GM23338 (cell line): Measurements from ENCODE around the gene SPATS2.

ENCODE experiments used
- CREB1 ChIP-seq: fragments of 250-450 bp; sonication (Bioruptor Pico); IDR thresholded peaks from 2 replicates; pipeline ENCODE4 v1.5.0; 2020; ENCODE audit warnings: low read depth, mild to moderate bottlenecking, moderate library complexity
- EZH2 ChIP-seq: fragments of 200-600 bp; sonication (generic); IDR thresholded peaks from one replicate; pipeline ENCODE4 v1.8.0; 2017; ENCODE audit warnings: antibody characterized with exemption, mild to moderate bottlenecking, low read depth; ENCODE audit not compliant: unreplicated experiment
- EZH2phosphoT487 ChIP-seq: fragments of 200-600 bp; sonication (generic); IDR thresholded peaks from one replicate; pipeline ENCODE4 v1.8.1; 2018; ENCODE audit warnings: antibody characterized with exemption; ENCODE audit not compliant: unreplicated experiment
- JUNB ChIP-seq: IDR thresholded peaks from one replicate; pipeline ENCODE4 v1.6.1; 2016; ENCODE audit warnings: antibody characterized with exemption; ENCODE audit not compliant: unreplicated experiment
- POLR2AphosphoS5 ChIP-seq: IDR thresholded peaks from 2 replicates; pipeline ENCODE4 v1.6.1; 2016; ENCODE audit warnings: antibody characterized with exemption, low read depth
- STAT1 ChIP-seq: IDR thresholded peaks from one replicate; pipeline ENCODE4 v1.6.1; 2016; ENCODE audit warnings: antibody characterized with exemption; ENCODE audit not compliant: unreplicated experiment
- ZNF331 ChIP-seq: fragments of 250-450 bp; sonication (Bioruptor Pico); IDR thresholded peaks from 2 replicates; pipeline ENCODE4 v1.5.0; 2020; ENCODE audit warnings: low read depth, mild to moderate bottlenecking, moderate library complexity
- TF ChIP-seq, protein P1 (sequence below), 2 experiments: fragments of 200-600 bp in 1 of 2; sonication (generic) in 1 of 2; conservative IDR thresholded peaks; 2 replicates each; pipeline versions ENCODE4 v1.5.1 to v1.6.1; 2016 to 2017; ENCODE audit warnings: antibody characterized with exemption in 2 of 2, low read depth in 2 of 2, mild to moderate bottlenecking in 2 of 2, moderate library complexity in 1 of 2
- TF ChIP-seq, protein P2 (sequence below): IDR thresholded peaks from one replicate; pipeline ENCODE4 v1.6.1; 2018; ENCODE audit warnings: antibody characterized with exemption; ENCODE audit not compliant: unreplicated experiment
- TF ChIP-seq, protein P3 (sequence below): IDR thresholded peaks from 2 replicates; pipeline ENCODE4 v1.6.1; 2016; ENCODE audit warnings: antibody characterized with exemption

DNA sequence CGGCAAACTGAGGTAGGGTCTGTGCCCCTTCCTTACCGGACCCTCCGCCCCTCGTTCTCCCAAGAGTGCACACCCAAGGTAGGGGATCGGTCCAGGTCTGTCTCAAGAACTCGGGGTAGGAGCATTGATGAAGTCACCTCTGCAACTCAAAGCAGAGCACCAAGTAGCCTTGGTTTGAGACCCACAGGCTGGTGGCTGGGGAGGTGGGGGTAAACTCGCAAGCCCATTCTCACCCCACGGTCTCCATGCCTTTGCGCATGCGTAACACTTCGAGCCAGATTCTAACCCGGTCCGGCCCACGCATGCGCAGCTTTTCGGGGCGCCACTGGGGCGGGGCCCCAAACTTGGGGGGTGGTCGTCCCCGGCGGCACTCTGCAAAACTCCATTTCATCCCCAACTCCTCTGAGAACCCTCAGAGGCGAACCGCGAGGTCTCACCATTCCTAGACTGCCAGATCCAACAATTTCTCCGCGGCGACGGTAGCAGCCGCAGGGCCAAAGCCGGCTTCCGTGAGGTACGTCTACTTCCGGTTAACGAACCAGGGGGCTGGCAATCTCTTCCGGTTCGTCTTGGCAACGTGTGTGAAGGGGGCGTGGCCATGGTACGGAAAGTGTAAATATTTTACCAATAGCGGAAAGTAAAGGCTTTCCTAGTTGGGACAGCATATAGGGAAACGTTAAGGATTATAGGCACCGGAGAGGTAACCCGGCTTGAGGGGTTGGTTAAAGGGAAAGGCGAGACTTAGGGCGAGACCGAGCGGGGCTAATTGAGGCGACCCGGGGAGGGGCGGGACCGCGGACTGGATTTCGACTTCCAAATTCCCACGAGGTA, 200.6 kb downstream of the SPATS2 start, which contains the start of gene MCRS1:
- TF ChIP-seq, protein P1, sequence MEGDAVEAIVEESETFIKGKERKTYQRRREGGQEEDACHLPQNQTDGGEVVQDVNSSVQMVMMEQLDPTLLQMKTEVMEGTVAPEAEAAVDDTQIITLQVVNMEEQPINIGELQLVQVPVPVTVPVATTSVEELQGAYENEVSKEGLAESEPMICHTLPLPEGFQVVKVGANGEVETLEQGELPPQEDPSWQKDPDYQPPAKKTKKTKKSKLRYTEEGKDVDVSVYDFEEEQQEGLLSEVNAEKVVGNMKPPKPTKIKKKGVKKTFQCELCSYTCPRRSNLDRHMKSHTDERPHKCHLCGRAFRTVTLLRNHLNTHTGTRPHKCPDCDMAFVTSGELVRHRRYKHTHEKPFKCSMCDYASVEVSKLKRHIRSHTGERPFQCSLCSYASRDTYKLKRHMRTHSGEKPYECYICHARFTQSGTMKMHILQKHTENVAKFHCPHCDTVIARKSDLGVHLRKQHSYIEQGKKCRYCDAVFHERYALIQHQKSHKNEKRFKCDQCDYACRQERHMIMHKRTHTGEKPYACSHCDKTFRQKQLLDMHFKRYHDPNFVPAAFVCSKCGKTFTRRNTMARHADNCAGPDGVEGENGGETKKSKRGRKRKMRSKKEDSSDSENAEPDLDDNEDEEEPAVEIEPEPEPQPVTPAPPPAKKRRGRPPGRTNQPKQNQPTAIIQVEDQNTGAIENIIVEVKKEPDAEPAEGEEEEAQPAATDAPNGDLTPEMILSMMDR (conservative IDR thresholded peaks at IDR 0.05; ENCODE audit: low read depth in 2 of 2) = no peak
- TF ChIP-seq CREB1 (CRISPR knock-in tag) (peak; percentile 82), POLR2AphosphoS5 (peak; percentile 79; the same call in 1 of the 2 replicates), EZH2 (no peak), JUNB (no peak), EZH2phosphoT487 (no peak), STAT1 (no peak), ZNF331 (no peak)
- TF ChIP-seq, protein P2, sequence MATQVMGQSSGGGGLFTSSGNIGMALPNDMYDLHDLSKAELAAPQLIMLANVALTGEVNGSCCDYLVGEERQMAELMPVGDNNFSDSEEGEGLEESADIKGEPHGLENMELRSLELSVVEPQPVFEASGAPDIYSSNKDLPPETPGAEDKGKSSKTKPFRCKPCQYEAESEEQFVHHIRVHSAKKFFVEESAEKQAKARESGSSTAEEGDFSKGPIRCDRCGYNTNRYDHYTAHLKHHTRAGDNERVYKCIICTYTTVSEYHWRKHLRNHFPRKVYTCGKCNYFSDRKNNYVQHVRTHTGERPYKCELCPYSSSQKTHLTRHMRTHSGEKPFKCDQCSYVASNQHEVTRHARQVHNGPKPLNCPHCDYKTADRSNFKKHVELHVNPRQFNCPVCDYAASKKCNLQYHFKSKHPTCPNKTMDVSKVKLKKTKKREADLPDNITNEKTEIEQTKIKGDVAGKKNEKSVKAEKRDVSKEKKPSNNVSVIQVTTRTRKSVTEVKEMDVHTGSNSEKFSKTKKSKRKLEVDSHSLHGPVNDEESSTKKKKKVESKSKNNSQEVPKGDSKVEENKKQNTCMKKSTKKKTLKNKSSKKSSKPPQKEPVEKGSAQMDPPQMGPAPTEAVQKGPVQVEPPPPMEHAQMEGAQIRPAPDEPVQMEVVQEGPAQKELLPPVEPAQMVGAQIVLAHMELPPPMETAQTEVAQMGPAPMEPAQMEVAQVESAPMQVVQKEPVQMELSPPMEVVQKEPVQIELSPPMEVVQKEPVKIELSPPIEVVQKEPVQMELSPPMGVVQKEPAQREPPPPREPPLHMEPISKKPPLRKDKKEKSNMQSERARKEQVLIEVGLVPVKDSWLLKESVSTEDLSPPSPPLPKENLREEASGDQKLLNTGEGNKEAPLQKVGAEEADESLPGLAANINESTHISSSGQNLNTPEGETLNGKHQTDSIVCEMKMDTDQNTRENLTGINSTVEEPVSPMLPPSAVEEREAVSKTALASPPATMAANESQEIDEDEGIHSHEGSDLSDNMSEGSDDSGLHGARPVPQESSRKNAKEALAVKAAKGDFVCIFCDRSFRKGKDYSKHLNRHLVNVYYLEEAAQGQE = no peak
- TF ChIP-seq, protein P3, sequence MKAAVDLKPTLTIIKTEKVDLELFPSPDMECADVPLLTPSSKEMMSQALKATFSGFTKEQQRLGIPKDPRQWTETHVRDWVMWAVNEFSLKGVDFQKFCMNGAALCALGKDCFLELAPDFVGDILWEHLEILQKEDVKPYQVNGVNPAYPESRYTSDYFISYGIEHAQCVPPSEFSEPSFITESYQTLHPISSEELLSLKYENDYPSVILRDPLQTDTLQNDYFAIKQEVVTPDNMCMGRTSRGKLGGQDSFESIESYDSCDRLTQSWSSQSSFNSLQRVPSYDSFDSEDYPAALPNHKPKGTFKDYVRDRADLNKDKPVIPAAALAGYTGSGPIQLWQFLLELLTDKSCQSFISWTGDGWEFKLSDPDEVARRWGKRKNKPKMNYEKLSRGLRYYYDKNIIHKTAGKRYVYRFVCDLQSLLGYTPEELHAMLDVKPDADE = peak; percentile 77
